Epithelial cell of proximal tubule (primary cell): ENCODE data around the gene GPC3. TPM values are rescaled to one million over a fixed set of nuclear protein-coding genes. Genes with fewer than 3 reads are reported as not detected.
"Not testable (repeated sequence)": the region's sequence is repeated elsewhere in the genome, so short reads cannot be mapped to it uniquely, and the experiment has no call there.

Experiments
- DNase-seq: peaks from one replicate; pipeline ENCODE4 v3.0.0-alpha.2; 2011; ENCODE audit warnings: low read depth
- H3K4me3 ChIP-seq: 2 replicates; pipeline ENCODE4 v1.5.1; 2011; ENCODE audit warnings: low read depth, mild to moderate bottlenecking, low read length
- CTCF ChIP-seq: conservative IDR thresholded peaks from 2 replicates; pipeline ENCODE4 v1.5.1; 2012; ENCODE audit warnings: low read depth, mild to moderate bottlenecking, low read length
- total RNA-seq: library from RNA; depleted of rRNA; stranded (reverse); fragments of >200 nt; gene quantifications from 2 replicates; pipeline ENCODE4 v1.2.3, GENCODE V29; 2015

Gene GPC3
- total RNA-seq, 1 donor from 2014 or later = 3.3 TPM

- H3K4me3 ChIP-seq = no peak overlapping the region
- no peak for DNase-seq
- no peak for TF ChIP-seq CTCF
These were observed 451.2 kb downstream of the GPC3 start for GRCh38 chrX:133534172-133534571.

- no peak for TF ChIP-seq CTCF
- H3K4me3 ChIP-seq = no peak overlapping the region
- DNase-seq = no peak
These were observed 452.1 kb downstream of the GPC3 start for GRCh38 chrX:133533249-133533648.

GRCh38 chrX:133530960-133531359 is 454.4 kb downstream of the GPC3 start:
- no peak overlapping the region for H3K4me3 ChIP-seq
- no peak for DNase-seq
- no peak for TF ChIP-seq CTCF

GRCh38 chrX:133529578-133529977 is 455.8 kb downstream of the GPC3 start:
- no peak overlapping the region for H3K4me3 ChIP-seq
- DNase-seq = no peak
- TF ChIP-seq CTCF = no peak

- no peak for TF ChIP-seq CTCF
- no peak overlapping the region for H3K4me3 ChIP-seq
- DNase-seq = no peak
These were observed 457.6 kb downstream of the GPC3 start for GRCh38 chrX:133527825-133528224.

- no peak for TF ChIP-seq CTCF
- no peak for DNase-seq
- H3K4me3 ChIP-seq = no peak overlapping the region
These were observed 458.0 kb downstream of the GPC3 start for GRCh38 chrX:133527415-133527814.

GRCh38 chrX:133526773-133527172 is 458.6 kb downstream of the GPC3 start:
- H3K4me3 ChIP-seq = not testable (repeated sequence)

GRCh38 chrX:133523526-133523925 is 461.9 kb downstream of the GPC3 start:
- no peak for TF ChIP-seq CTCF
- no peak for DNase-seq
- no peak overlapping the region for H3K4me3 ChIP-seq

More at GRCh38 chrX:133526773-133527172, 458.6 kb downstream of the GPC3 start:
- DNase-seq = not testable (repeated sequence)
